Measurements from ENCODE around the gene GCFC2. TPM values are rescaled to one million over a fixed set of nuclear protein-coding genes. Genes with fewer than 3 reads are reported as not detected.
"Not testable (repeated sequence)": the region's sequence is repeated elsewhere in the genome, so short reads cannot be mapped to it uniquely, and the experiment has no call there.

The GCFC2 gene
- total RNA-seq, 1 donor from 2014 or later, result 12.3 TPM

- Histone ChIP-seq H3K4me2 (ENCODE audit: low read length) (no peak overlapping the region), H3K9ac (ENCODE audit: low read length) (no peak overlapping the region), H3K36me3 (ENCODE audit: insufficient read depth, low read length) (peaks cover 6% of the 10 kb centered on the region), H3K9me3 (ENCODE audit: insufficient read depth, low read depth, low read length) (no peaks in the 10 kb centered on the region), H3K27ac (ENCODE audit: low read depth, low read length) (no peak overlapping the region), H4K20me1 (ENCODE audit: insufficient read depth, low read length) (no peaks in the 10 kb centered on the region), H3K4me3 (ENCODE audit: insufficient read depth, low read depth, low read length) (no peak overlapping the region), H3K27me3 (ENCODE audit: insufficient read depth, low read length) (no peaks in the 10 kb centered on the region), H2AFZ (ENCODE audit: low read depth, low read length) (no peak overlapping the region), H3K4me1 (ENCODE audit: insufficient read depth, low read length) (no peaks in the 10 kb centered on the region), H3K79me2 (ENCODE audit: insufficient read depth, low read length) (no peaks in the 10 kb centered on the region)
- Mint-ChIP-seq H3K4me1 (ENCODE audit: low read depth, unreplicated experiment) (no peaks in the 10 kb centered on the region), H3K4me3 (ENCODE audit: unreplicated experiment) (no peak overlapping the region), H3K27me3 (ENCODE audit: low read depth, unreplicated experiment) (no peaks in the 10 kb centered on the region), H3K9me3 (ENCODE audit: unreplicated experiment) (no peaks in the 10 kb centered on the region), H3K27ac (ENCODE audit: unreplicated experiment) (no peak overlapping the region), H3K36me3 (ENCODE audit: low read depth, unreplicated experiment) (peaks cover 2% of the 10 kb centered on the region)
- DNase-seq (ENCODE audit: low read depth), result no peak
- FAIRE-seq, result no peak
- no peak for TF ChIP-seq CTCF (IDR thresholded peaks at IDR 0.05; ENCODE audit: insufficient read depth, low read depth, low read length)
- no peak for TF ChIP-seq EZH2 (IDR thresholded peaks at IDR 0.05; ENCODE audit: insufficient read depth, low read length)
Observed at GRCh38 chr2:75688196-75688595, 22.5 kb downstream of the GCFC2 start.

- H3K27ac ChIP-seq (ENCODE audit: low read depth, low read length); H3K27ac Mint-ChIP-seq (ENCODE audit: unreplicated experiment); H3K36me3 Mint-ChIP-seq (ENCODE audit: low read depth, unreplicated experiment); H3K9ac ChIP-seq (ENCODE audit: low read length); H3K27me3 ChIP-seq (ENCODE audit: insufficient read depth, low read length); H2AFZ ChIP-seq (ENCODE audit: low read depth, low read length); DNase-seq (ENCODE audit: low read depth); H3K79me2 ChIP-seq (ENCODE audit: insufficient read depth, low read length); H3K4me3 ChIP-seq (ENCODE audit: insufficient read depth, low read depth, low read length); FAIRE-seq; H3K4me2 ChIP-seq (ENCODE audit: low read length); H4K20me1 ChIP-seq (ENCODE audit: insufficient read depth, low read length); H3K4me1 Mint-ChIP-seq (ENCODE audit: low read depth, unreplicated experiment); H3K4me3 Mint-ChIP-seq (ENCODE audit: unreplicated experiment); H3K36me3 ChIP-seq (ENCODE audit: insufficient read depth, low read length); H3K4me1 ChIP-seq (ENCODE audit: insufficient read depth, low read length); H3K9me3 ChIP-seq (ENCODE audit: insufficient read depth, low read depth, low read length); H3K9me3 Mint-ChIP-seq (ENCODE audit: unreplicated experiment); H3K27me3 Mint-ChIP-seq (ENCODE audit: low read depth, unreplicated experiment): not testable (repeated sequence)
Observed at GRCh38 chr2:75683430-75683829, 27.3 kb downstream of the GCFC2 start.

- Mint-ChIP-seq H3K27me3 (ENCODE audit: low read depth, unreplicated experiment) (no peaks in the 10 kb centered on the region), H3K27ac (ENCODE audit: unreplicated experiment) (no peak overlapping the region), H3K4me3 (ENCODE audit: unreplicated experiment) (no peak overlapping the region), H3K36me3 (ENCODE audit: low read depth, unreplicated experiment) (peaks cover 8% of the 10 kb centered on the region), H3K4me1 (ENCODE audit: low read depth, unreplicated experiment) (no peaks in the 10 kb centered on the region), H3K9me3 (ENCODE audit: unreplicated experiment) (no peaks in the 10 kb centered on the region)
- TF ChIP-seq EZH2 (IDR thresholded peaks at IDR 0.05; ENCODE audit: insufficient read depth, low read length) (no peak), CTCF (IDR thresholded peaks at IDR 0.05; ENCODE audit: insufficient read depth, low read depth, low read length) (no peak)
- H2AFZ ChIP-seq (ENCODE audit: low read depth, low read length), result no peak overlapping the region
- no peak overlapping the region for H3K27ac ChIP-seq (ENCODE audit: low read depth, low read length)
- DNase-seq (ENCODE audit: low read depth) (no peak), FAIRE-seq (no peak)
- H4K20me1 ChIP-seq (ENCODE audit: insufficient read depth, low read length), result no peaks in the 10 kb centered on the region
- H3K36me3 ChIP-seq (ENCODE audit: insufficient read depth, low read length), result no peaks in the 10 kb centered on the region
- no peak overlapping the region for H3K4me2 ChIP-seq (ENCODE audit: low read length)
- H3K27me3 ChIP-seq (ENCODE audit: insufficient read depth, low read length), result no peaks in the 10 kb centered on the region
- H3K4me3 ChIP-seq (ENCODE audit: insufficient read depth, low read depth, low read length), result no peak overlapping the region
- no peaks in the 10 kb centered on the region for H3K79me2 ChIP-seq (ENCODE audit: insufficient read depth, low read length)
- H3K9ac ChIP-seq (ENCODE audit: low read length), result no peak overlapping the region
- no peaks in the 10 kb centered on the region for H3K4me1 ChIP-seq (ENCODE audit: insufficient read depth, low read length)
- H3K9me3 ChIP-seq (ENCODE audit: insufficient read depth, low read depth, low read length), result no peaks in the 10 kb centered on the region
Observed at GRCh38 chr2:75680402-75680801, 30.3 kb downstream of the GCFC2 start.

All from astrocyte (in vitro differentiated cells and primary cell).